HG02798 (cell line): ENCODE measurements around the gene MRPL21.

Experiments
- ATAC-seq: cut with Tn5 transposase; IDR thresholded peaks from one replicate; pipeline ENCODE4 v1.9.1; 2021; ENCODE audit warnings: mild to moderate bottlenecking; ENCODE audit not compliant: unreplicated experiment, poor library complexity

MRPL21 gene

GRCh38 chr11:68903288-68904247 is at the start of gene MRPL21, which contains the start of gene IGHMBP2:
TSS of gene MRPL21 (minus strand) at chr11:68903832. CDS start at chr11:68903810, 22 bp downstream.
TSS of gene IGHMBP2 (plus strand) at chr11:68903891. CDS start at chr11:68903953, 62 bp downstream.
- peak; percentile 89 for ATAC-seq

DNA sequence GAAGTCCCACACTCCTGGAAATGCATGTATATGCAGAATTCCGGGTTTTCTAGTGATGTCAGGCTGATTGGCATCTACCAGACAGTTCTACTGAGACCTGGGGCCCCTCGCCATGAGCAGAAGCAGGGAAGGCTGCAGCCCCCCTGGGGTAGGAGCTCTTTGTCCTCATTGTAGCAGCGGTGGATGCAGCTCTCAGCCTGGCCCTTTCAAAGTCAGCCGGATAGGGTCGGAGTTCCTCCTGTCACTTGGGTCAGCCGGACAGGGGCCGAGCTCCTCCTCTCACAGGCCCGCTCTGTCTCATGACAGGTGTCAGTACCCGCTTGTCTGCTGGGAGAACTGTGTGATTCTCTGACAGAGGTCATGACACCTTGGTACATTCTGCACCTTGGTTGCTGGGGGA is 47.1 kb upstream of the MRPL21 start:
- no peak for ATAC-seq

GRCh38 chr11:68950270-68950669 is 46.6 kb upstream of the MRPL21 start:
- ATAC-seq: no peak

DNA sequence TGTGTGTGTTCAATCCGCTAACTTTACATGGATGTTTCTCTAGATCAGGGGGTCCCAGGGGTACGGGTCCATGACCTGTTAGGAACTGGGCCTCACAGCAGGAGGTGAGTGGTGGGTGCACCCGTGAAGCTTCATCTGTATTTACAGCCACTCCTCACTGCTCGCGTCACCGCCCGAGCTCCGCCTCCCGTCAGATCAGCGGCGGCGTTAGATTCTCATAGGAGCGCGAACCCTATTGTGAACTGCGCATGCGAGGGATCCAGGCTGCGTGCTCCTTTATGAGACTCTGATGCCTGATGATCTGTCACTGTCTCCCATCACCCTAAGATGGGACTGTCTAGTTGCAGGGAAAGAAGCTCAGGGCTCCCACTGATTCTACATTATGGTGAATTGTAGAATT is 45.3 kb upstream of the MRPL21 start:
- no peak for ATAC-seq

DNA sequence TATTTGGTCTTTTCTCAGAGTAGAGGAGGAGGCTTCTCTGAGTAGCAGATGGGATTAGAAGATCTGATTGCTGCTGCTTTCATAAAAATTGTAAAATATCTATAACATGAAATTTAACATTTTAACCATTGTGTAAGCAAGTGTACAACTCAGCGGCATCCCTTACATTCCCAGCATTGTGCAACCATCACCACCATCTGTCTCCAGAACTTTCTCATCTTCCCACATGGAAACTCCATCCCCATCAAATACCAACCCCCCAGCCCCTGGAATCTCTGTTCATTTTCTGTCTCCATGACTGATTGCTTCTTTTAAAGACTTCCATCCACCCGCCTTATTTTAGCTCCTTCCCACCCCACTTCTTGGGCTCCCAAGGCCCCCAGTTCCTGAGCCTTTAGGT is 44.9 kb upstream of the MRPL21 start:
- ATAC-seq: no peak

DNA sequence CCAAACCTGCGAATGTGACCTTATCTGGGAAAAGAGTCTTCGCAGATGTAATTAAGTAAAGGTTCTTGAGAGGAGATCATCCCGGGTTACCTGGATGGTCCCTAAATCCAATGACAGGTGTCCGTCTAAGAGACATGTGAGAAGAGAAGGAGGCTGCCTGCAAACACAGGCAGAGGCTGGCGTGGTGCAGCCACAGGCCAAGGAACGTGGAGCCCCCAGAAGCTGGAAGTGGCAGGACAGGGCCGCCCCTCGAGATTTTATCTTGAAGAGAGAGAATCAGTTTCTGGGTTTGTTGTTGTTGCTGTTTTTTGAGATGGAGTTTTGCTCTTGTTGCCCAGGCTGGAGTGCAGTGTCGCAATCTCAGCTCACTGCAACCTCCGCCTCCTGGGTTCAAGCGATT is 43.5 kb upstream of the MRPL21 start:
- ATAC-seq: no peak

- no peak for ATAC-seq
These were observed 42.9 kb upstream of the MRPL21 start for GRCh38 chr11:68946416-68947090.

DNA sequence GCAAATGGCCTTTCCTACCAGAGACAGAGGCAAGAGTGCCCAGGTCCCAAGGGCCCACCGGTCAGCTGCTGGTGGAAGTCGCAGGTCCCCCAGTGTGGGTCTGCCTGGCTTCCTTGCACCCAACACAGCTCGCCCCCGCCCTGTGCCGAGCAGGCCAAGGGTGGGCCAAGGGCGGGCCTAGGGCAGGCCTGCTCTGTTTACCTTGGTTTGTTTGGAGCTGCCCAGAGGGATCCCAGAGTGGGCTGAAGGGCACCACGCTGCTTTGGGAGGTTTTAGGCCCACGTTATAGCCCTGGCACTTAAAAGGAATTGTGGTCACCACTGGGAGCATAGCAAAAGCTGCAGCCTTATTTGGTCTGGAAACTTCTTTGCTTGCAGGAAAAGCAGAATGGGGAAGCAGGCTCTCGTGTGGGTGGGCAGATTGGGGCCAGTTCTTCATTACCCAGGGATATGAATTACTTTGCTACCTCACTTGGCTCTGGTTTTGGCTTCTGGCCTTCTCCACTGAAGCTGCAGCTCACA is 39.2 kb upstream of the MRPL21 start:
- ATAC-seq: no peak

DNA sequence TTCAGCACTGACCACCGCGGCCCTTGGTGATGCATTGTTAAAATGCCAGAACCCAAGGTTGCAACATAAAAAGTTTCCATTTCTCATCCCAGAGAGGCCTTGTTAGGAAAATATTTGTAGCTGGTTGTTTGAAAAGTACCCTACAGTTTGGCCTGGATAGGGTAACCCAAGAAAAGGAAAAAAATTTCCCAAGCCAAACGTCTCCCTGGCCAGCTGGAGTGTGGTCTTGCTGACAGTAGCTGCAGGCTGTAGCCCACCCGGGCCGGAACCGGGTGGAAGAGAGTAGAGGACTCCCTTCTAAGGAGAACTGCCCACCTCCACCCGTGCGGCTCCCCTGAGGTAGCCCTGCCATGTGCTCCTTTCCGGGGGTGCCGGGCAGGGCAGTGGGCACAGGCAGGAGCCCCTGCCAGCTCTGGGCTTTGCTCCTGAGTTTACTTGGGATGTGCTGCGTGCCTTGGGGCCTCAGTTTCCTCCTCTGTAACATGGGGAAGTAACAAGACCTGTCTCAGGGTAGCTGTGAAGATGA is 38.5 kb upstream of the MRPL21 start:
- ATAC-seq: no peak

DNA sequence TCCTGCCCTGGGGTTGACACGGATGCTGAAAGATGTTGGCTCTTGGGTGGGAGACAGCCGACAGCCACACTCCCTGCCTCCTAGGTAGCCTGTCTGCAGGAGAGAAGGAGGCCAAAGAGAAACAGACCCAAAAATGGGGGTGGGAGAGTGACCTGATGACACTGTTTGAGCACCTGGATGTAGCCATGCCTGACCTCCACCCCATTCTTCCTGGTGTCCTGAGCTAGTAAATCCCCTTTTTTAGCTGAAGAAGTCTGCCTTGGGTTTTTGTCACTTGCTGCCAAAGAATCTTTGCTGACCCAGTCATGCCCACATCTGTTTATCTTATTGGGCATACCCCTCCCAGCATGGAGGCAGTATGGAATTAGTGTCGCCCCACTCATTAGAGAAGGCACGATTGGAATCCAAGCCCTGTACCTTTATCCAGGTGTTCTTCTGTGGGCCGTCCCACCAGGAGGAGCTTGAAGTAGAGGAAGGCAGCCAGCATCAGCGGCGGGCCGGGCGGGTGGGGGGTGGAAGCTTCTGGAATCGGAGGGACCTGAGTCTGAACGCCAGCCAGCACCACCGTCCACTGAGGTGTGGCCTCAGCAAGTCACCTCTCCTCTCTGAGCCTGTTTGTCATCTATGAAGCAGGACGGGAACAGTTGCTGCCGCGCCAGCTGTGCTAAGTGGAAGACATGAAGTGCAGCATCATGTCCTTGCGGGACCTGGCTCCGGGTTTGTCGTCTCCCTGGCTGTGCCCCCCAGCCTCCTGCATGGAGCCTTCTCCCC is 37.9 kb upstream of the MRPL21 start:
- ATAC-seq: no peak

DNA sequence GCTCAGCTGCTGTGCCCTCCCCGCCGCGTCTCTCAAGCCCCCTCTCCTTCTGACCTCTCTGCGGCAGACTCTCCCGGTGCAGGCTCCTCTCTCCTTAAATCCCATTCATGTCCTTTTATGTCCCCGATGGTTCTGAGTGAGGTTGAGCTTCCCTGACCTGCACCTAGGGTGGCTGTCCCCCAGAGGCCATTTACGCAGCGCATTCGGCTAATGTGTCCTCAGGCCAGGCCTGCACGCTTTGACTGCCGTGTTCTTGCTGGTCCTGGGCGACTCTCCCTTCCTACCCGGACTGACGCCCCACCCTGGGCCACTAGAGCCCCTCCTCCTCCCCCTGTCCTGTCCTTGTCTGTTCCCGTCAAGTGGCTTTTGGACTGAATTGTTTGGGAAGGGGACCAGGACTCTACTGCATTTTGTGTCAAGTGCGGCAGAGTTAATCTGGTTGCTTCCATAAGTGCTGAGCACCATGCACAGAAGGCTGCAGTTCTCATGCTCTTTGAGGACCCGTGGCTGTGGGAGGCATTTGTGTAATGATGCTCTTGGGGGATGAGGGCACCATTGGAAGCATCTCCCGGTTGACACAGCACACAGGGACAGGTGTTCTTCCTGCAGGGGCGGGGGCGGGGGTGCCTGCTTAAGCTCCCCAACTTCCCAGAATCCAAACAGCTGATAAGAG is 37.2 kb upstream of the MRPL21 start:
- ATAC-seq: no peak

DNA sequence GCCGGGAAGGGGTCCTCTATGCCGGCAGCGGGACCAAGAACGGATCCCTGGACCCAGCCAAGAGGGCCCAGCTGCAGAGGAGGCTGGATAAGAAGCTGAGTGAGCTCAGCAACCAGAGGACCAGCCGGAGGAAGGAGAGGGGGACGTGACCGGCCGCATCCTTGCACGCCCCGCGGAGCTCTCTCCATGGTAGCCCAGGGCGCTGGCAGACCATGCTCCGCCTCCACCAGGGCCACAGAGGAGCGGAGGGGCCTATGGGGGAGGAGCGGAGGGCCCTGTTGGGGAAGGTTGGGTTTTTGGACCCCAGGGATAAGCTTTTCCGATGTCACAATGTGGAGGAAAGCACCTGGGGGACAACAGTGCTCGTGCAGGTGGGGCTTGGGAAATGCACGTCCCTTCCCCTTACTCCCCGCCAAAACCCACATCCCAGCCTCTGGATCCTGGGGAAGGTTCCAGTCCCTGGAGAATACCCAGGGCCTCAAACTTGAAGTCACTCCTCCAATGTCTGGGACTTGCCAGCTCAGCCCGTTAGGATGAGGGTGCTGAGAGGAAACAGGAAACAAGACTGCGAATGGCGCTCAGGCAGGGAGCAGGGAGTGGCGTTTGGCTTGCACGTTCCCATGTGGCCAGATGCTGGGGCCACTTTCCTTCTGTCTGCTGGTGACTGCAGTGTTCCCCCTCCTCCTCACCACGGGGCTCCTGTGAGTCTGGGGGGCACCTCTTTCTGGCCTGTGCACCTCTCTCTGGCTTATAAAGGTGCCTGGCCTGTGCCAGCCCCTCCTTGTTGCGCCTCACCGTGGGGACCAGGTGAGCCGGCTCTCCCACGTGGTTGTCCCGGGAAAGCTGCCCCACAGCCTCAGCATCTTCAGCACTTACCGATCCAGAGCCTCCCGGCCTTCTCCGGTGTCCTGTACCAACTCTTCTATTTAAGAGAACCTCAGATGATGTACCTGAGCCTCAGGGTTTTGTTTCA is 36.2 kb upstream of the MRPL21 start:
- ATAC-seq: no peak

- no peak for ATAC-seq
These were observed 35.4 kb upstream of the MRPL21 start for GRCh38 chr11:68938816-68939582.

- ATAC-seq: no peak
These were observed 34.5 kb upstream of the MRPL21 start for GRCh38 chr11:68938088-68938487.

DNA sequence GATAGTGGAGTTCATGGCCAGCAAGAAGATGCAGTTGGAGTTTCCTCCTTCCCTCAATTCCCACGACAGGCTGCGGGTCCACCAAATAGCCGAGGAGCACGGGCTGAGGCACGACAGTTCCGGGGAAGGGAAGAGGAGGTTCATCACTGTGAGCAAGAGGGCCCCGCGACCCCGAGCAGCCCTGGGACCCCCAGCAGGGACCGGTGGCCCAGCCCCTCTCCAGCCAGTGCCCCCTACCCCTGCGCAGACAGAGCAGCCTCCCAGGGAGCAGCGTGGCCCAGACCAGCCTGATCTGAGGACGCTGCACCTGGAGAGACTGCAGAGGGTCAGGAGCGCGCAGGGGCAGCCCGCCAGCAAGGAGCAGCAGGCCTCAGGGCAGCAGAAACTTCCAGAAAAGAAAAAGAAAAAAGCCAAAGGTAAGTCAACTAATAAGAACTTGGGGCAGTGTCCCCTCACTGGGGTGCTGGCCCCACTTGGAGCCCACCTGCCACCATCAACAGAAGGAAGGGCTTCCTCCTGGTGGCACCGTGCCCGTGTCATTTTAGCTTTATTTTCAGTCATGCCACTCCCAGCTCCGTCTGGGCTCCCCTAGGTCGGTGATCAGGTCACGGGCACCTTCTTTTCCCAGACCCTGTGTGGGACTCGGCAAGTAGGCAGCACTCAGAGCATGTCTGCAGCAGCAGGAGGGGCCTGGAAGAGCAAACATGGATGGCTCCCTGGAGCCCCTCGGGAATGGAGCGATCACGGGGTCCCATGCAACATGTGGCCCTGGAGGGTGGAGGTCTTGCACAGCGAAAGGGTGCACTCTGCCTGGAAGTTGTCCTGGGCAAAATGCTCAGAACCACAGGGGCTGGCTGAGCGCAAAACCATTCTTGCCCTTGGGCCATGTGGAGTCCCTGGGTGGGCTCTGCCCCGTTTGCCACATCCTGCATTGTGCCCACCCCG is 33.3 kb upstream of the MRPL21 start:
- no peak for ATAC-seq

DNA sequence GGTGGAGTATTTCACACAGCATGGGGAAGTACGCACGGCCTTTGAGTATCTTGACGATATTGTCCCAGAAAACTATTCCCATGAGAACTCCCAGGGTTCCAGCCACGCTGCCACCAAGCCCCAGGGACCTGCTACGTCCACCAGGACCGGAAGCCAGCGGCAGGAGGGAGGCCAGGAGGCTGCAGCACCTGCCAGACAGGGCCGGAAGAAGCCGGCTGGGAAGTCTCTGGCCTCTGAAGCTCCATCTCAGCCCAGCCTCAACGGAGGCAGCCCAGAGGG is 32.7 kb upstream of the MRPL21 start:
- no peak for ATAC-seq
